Measurements from ENCODE around the gene TRAF4.
"Not testable (repeated sequence)": the region's sequence is repeated elsewhere in the genome, so short reads cannot be mapped to it uniquely, and the experiment has no call there.

The TRAF4 gene

DNA sequence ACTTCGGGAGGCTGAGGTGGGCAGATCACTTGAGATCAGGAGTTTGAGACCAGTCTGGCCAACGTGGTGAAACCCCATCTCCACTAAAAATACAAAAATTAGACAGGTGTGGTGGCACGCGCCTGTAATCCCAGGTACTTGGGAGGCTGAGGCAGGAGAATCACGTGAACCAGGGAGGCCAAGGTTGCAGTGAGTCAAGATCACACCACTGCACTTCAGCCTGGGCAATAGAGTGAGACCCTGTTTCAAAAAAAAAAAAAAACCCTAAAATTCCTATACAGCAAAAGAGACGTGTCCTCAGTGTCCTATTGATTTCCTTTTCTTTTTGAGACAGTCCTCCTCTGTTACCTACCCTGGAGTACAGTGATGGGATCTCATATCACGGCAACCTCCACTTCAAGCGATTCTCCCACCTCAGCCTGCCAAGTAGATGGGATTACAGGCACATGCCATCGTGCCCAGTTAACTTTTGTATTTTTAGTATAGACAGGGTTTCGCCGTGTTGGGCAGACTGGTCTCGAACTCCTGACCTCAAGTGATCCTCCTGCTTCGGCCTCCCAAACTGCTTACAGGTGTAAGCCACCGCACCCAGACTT is 51.1 kb downstream of the TRAF4 start:
- DNase-seq = not testable (repeated sequence)

DNA sequence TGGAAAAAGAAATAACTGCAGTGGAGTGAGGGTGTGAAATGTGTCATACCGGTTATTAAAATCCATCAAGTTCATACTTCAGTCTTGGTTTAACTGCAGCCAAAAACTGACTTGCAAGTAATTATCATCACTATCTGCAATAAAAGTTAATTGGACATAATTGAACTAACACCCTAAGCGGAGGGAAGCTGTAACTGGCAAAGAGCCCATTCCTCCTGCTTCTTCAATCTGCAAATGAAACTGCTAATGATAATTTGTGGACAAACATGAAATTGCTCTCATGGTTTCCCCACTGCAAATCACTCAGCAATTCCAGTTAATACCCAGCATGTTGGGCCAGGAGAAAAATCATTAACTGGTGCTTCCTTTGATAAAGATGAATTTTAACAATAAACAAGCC is 52.3 kb downstream of the TRAF4 start:
- no peak for DNase-seq

Measured in effector CD8-positive, alpha-beta T cell (primary cell).